Natural killer cell (primary cell): ENCODE measurements around the gene TRIM43B. TPM values are rescaled to one million over a fixed set of nuclear protein-coding genes. Genes with fewer than 3 reads are reported as not detected.
"Not testable (repeated sequence)": the region's sequence is repeated elsewhere in the genome, so short reads cannot be mapped to it uniquely, and the experiment has no call there.

ENCODE experiments used
- ATAC-seq, 3 donors: fragments of 150-1000 bp in 2 of 3; fragments of 200-7000 bp in 1 of 3; cut with Tn5 transposase; 1 replicate in 1 of 3; 2 replicates in 2 of 3; pipeline ENCODE4 v1.10.0; 2021; ENCODE audit warnings: mild to moderate bottlenecking in 2 of 3, moderate library complexity in 2 of 3
- DNase-seq, 2 donors: peaks; one replicate each; pipeline versions ENCODE4 v3.0.0 to v3.0.0-alpha.2; 2013 to 2021; ENCODE audit warnings: mixed read lengths in 1 of 2
- H3K27ac ChIP-seq: one replicate; pipeline ENCODE4 v1.5.1; 2013; ENCODE audit warnings: mild to moderate bottlenecking, low read length
- H3K27me3 ChIP-seq: one replicate; pipeline ENCODE4 v1.6.1; 2013; ENCODE audit warnings: low read length; ENCODE audit not compliant: control insufficient read depth, insufficient read depth
- H3K36me3 ChIP-seq: one replicate; pipeline ENCODE4 v1.6.1; 2013; ENCODE audit warnings: low read length; ENCODE audit not compliant: control insufficient read depth, insufficient read depth
- H3K4me1 ChIP-seq: one replicate; pipeline ENCODE4 v1.6.1; 2013; ENCODE audit warnings: low read length; ENCODE audit not compliant: control insufficient read depth, insufficient read depth
- H3K4me3 ChIP-seq: one replicate; pipeline ENCODE4 v1.5.1; 2013; ENCODE audit warnings: low read length
- H3K9me3 ChIP-seq: one replicate; pipeline ENCODE4 v1.6.1; 2013; ENCODE audit warnings: low read length; ENCODE audit not compliant: control insufficient read depth, insufficient read depth
- H3K27ac Mint-ChIP-seq, 2 donors: one replicate each; pipeline ENCODE4 v1.8.0; 2022; ENCODE audit warnings: mild to moderate bottlenecking in 2 of 2, mixed read lengths in 2 of 2, moderate library complexity in 1 of 2
- H3K27me3 Mint-ChIP-seq, 2 donors: one replicate each; pipeline ENCODE4 v1.8.0; 2022; ENCODE audit warnings: low read depth in 2 of 2, mixed read lengths in 2 of 2
- H3K36me3 Mint-ChIP-seq: one replicate; pipeline ENCODE4 v1.8.0; 2022; ENCODE audit warnings: mixed read lengths
- H3K4me1 Mint-ChIP-seq, 2 donors: one replicate each; pipeline ENCODE4 v1.8.0; 2022; ENCODE audit warnings: mixed read lengths in 2 of 2
- H3K4me3 Mint-ChIP-seq: one replicate; pipeline ENCODE4 v1.8.0; 2022; ENCODE audit warnings: mild to moderate bottlenecking, moderate library complexity, mixed read lengths
- H3K9me3 Mint-ChIP-seq, 2 donors: one replicate each; pipeline ENCODE4 v1.8.0; 2022; ENCODE audit warnings: mixed read lengths in 2 of 2
- WGBS: methylation state at CpG from one replicate; pipeline ENCODE4 v1.1.7; 2013; ENCODE audit warnings: missing lambda C conversion rate; ENCODE audit not compliant: insufficient coverage; 5-methylcytosine and 5-hydroxymethylcytosine counted together
- intact Hi-C: fragments of 100-400 bp; cut with micrococcal nuclease; formaldehyde crosslinking; loops from one replicate; pipeline ENCODE4 v1.14.2; 2022
- total RNA-seq, 4 donors: library from RNA; stranded (reverse); fragments of 120-200 nt in 1 of 4; gene quantifications; one replicate each; pipeline versions ENCODE4 v1.2.3 to v1.2.4, GENCODE V29; 2013 to 2022

TRIM43B gene
- total RNA-seq, 3 donors from 2014 or later (not counting 1 experiment from before 2014, with no cell fraction given): not detected

DNA sequence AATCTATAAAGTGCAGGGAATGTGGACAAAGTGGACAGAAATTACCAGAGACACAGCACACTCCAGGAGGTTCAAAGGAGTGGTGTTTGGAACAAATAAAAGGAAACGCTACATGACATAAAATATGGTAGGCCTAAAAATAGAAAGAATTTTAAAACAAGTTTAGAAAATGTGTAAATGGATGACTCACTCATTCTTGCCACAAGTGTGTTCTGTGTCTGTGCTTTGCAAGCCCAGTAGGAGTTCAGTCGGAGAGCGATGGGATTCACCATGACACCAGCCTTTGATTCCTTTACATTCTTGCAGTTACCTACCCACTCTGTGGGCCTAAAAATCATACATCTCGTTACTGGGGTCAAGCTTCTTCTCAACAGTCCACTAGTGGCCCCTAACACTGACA, 51.2 kb downstream of the TRIM43B start:
- H3K36me3 ChIP-seq, H3K9me3 ChIP-seq, DNase-seq, H3K27me3 ChIP-seq, ATAC-seq, H3K9me3 Mint-ChIP-seq, H3K27ac Mint-ChIP-seq, H3K4me3 Mint-ChIP-seq, H3K36me3 Mint-ChIP-seq, H3K27me3 Mint-ChIP-seq, H3K4me3 ChIP-seq, H3K4me1 ChIP-seq, intact Hi-C loops, H3K27ac ChIP-seq, H3K4me1 Mint-ChIP-seq: not testable (repeated sequence)
- no CpG with 5 or more reads among the region's 4 CpGs for WGBS

DNA sequence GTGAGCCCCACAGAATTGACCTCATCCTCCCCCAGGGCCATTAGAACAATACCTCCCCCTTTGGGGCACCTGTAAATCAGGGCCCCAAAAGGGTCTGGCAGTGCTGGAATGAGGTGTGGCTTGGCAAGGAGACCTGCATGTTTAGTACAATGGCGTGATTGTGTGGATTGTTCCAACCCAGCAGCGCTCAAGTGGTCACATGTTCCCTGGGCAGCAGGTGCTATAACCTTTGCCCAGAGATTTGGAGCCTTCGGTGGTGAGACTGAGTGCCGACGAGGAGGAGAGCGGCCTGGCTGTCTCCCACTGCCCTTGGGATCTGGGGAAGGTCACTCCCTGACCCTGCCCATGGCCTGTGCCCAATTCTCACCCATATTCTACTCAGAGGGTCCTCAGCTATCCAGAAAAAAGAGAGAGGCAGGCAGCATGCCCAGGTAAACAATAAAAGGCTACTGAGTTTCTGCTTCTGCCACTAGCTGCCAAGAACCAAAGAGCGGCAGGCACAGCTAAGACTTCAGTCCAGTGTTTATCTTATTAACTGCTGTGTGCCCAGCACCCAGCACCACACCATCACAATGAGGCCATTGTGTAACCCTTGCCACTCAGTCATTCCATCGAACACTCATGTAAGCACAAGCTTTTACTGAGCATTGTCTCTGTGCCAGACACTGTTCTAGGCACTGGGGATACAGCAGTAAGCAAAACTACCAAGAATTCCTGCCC, 54.6 kb downstream of the TRIM43B start:
- H3K9me3 ChIP-seq, H3K36me3 Mint-ChIP-seq, H3K4me1 ChIP-seq, DNase-seq, ATAC-seq, H3K9me3 Mint-ChIP-seq, H3K4me1 Mint-ChIP-seq, H3K4me3 Mint-ChIP-seq, H3K27ac Mint-ChIP-seq, H3K27me3 Mint-ChIP-seq, H3K4me3 ChIP-seq, intact Hi-C loops, H3K27ac ChIP-seq, H3K27me3 ChIP-seq, H3K36me3 ChIP-seq: not testable (repeated sequence)
- WGBS: no CpG with 5 or more reads among the region's 8 CpGs

DNA sequence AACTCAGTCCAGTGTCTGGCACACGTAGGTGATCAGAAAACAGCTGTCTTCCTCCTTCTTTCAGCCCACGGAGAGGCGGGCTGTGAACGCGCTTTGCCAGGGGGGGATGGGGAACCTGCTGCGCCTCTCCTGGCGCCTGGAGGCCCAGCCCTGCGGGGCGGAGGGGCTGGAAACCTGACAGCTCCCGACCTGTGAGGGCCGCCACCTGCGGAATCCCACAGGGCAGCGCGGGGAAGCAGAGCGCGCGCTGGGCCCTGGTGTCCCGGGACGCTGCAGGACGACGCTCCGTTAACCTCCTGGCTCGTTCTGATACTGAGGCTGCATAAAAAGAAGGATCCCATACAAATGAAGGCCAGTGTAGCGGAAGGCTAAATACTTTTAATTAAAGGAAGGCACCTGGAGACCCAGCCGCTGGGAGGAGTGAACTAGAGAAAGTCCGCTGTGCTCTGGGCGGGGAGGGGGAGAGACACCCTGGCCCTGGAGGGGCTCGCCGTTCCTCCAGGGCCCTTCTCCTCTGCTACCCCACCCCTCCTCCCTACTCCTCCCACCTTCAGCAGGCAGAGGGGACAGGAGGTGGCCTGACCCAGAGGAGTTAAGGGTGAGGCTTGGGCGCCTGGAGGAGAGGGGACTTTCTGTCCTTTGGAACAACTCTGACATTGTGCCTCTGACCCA, 57.2 kb downstream of the TRIM43B start:
- H3K9me3 Mint-ChIP-seq, H3K27ac ChIP-seq, DNase-seq, H3K27me3 ChIP-seq, H3K36me3 Mint-ChIP-seq, H3K4me3 ChIP-seq, H3K9me3 ChIP-seq, H3K27ac Mint-ChIP-seq, H3K4me3 Mint-ChIP-seq, H3K36me3 ChIP-seq, H3K4me1 Mint-ChIP-seq, intact Hi-C loops, H3K4me1 ChIP-seq, ATAC-seq, H3K27me3 Mint-ChIP-seq: not testable (repeated sequence)
- WGBS: 10% methylated on average over 4 of the region's 30 CpGs

Other genes with a start within 250 kb of the TRIM43B start
- 1 to 10 TPM in 1 of 3 donors, under 1 TPM in 2; 0.64 to 1.1 (median 0.70) TPM for gene PROM2, start 210.3 kb downstream of the TRIM43B start, total RNA-seq
- gene KCNIP3, start 187.4 kb downstream of the TRIM43B start, total RNA-seq: 1 to 10 TPM in 1 of 3 donors, under 1 TPM in 1, not detected in 1; 0.52 to 1.4 TPM
- gene FAHD2A, start 82.0 kb downstream of the TRIM43B start, total RNA-seq: 10 to 100 TPM; 21.6 to 25.4 (median 22.0) TPM
- not detected for gene TRIM43, start 107.2 kb upstream of the TRIM43B start, total RNA-seq